WTC11 (cell line): Measurements from ENCODE around the gene ZBTB48. TPM values are rescaled to one million over a fixed set of nuclear protein-coding genes. Genes with fewer than 3 reads are reported as not detected.

ENCODE experiments used
- ATAC-seq: fragments of 200-7000 bp; cut with Tn5 transposase; 2 replicates; pipeline ENCODE4 v1.10.0; 2021; ENCODE audit warnings: mild to moderate bottlenecking, moderate library complexity
- CTCF ChIA-PET: fragments of 300-600 bp; sonication (Branson Sonifier 250); formaldehyde crosslinking; loops from one replicate; lab custom pipeline; 2021; ENCODE audit warnings: antibody characterized with exemption; lab: Charles Lee
- POLR2A ChIA-PET: fragments of 350-600 bp; sonication (Branson Sonifier 250); formaldehyde crosslinking; loops from one replicate; lab custom pipeline; 2021; ENCODE audit warnings: antibody characterized with exemption; lab: Charles Lee
- DNase-seq: peaks from one replicate; pipeline ENCODE4 v3.0.0; 2021; ENCODE audit warnings: low spot score
- H3K27ac Mint-ChIP-seq: 2 replicates; pipeline ENCODE4 v1.8.0; 2021; ENCODE audit warnings: mixed read lengths
- H3K27me3 Mint-ChIP-seq: 2 replicates; pipeline ENCODE4 v1.8.0; 2021; ENCODE audit warnings: low read depth, mild to moderate bottlenecking, moderate library complexity, mixed read lengths
- H3K36me3 Mint-ChIP-seq: 2 replicates; pipeline ENCODE4 v1.8.0; 2021; ENCODE audit warnings: mixed read lengths
- H3K4me1 Mint-ChIP-seq: 2 replicates; pipeline ENCODE4 v1.8.0; 2022; ENCODE audit warnings: mixed read lengths
- H3K4me3 Mint-ChIP-seq: 2 replicates; pipeline ENCODE4 v1.8.0; 2021; ENCODE audit warnings: mild to moderate bottlenecking, moderate library complexity, mixed read lengths
- H3K9me3 Mint-ChIP-seq: 2 replicates; pipeline ENCODE4 v1.8.0; 2021; ENCODE audit warnings: mixed read lengths
- CREM ChIP-seq: sonication (generic); formaldehyde crosslinking; IDR thresholded peaks from 2 replicates; pipeline ENCODE4 v1.8.1; 2022; ENCODE audit warnings: mild to moderate bottlenecking, missing genetic modification reagents, moderate library complexity
- ELF4 ChIP-seq: sonication (generic); formaldehyde crosslinking; IDR thresholded peaks from 2 replicates; pipeline ENCODE4 v1.8.1; 2022; ENCODE audit warnings: low read depth, mild to moderate bottlenecking, moderate library complexity, missing genetic modification reagents
- FOXJ3 ChIP-seq: sonication (generic); formaldehyde crosslinking; IDR thresholded peaks from 2 replicates; pipeline ENCODE4 v1.9.0; 2021; ENCODE audit warnings: missing genetic modification reagents, mild to moderate bottlenecking, borderline replicate concordance
- GRHL2 ChIP-seq: fragments of 250-450 bp; sonication (Bioruptor Pico); IDR thresholded peaks from 2 replicates; pipeline ENCODE4 v1.8.0; 2022; ENCODE audit warnings: mild to moderate bottlenecking, moderate library complexity; ENCODE audit not compliant: insufficient replicate concordance, severe bottlenecking
- KAT7 ChIP-seq: sonication (generic); formaldehyde crosslinking; IDR thresholded peaks from 2 replicates; pipeline ENCODE4 v1.8.1; 2023; ENCODE audit warnings: missing genetic modification reagents, mild to moderate bottlenecking, borderline replicate concordance
- NR3C1 ChIP-seq: sonication (generic); formaldehyde crosslinking; conservative IDR thresholded peaks from 2 replicates; pipeline ENCODE4 v1.8.1; 2023; ENCODE audit warnings: low read depth, mild to moderate bottlenecking, missing genetic modification reagents
- SMAD3 ChIP-seq: sonication (generic); formaldehyde crosslinking; IDR thresholded peaks from 2 replicates; pipeline ENCODE4 v1.8.0; 2022; ENCODE audit warnings: missing genetic modification reagents, mild to moderate bottlenecking, borderline replicate concordance
- ZNF263 ChIP-seq: sonication (generic); formaldehyde crosslinking; IDR thresholded peaks from 2 replicates; pipeline ENCODE4 v1.8.1; 2022; ENCODE audit warnings: low read depth, mild to moderate bottlenecking, moderate library complexity, missing genetic modification reagents
- ZNF317 ChIP-seq: sonication (generic); formaldehyde crosslinking; IDR thresholded peaks from 2 replicates; pipeline ENCODE4 v1.8.1; 2023; ENCODE audit warnings: low read depth, mild to moderate bottlenecking, moderate library complexity, missing genetic modification reagents, borderline replicate concordance
- ZNF671 ChIP-seq: fragments of 250-450 bp; sonication (Bioruptor Pico); IDR thresholded peaks from 2 replicates; pipeline ENCODE4 v1.8.0; 2021; ENCODE audit warnings: mild to moderate bottlenecking
- total RNA-seq: library from RNA; stranded (reverse); gene quantifications from 3 replicates; pipeline ENCODE4 v1.2.3, GENCODE V29; 2021
- TF ChIP-seq, protein P1 (sequence below): sonication (generic); formaldehyde crosslinking; IDR thresholded peaks from 2 replicates; pipeline ENCODE4 v1.8.0; 2022; ENCODE audit warnings: mild to moderate bottlenecking, missing genetic modification reagents
- TF ChIP-seq, protein P2 (sequence below): sonication (generic); formaldehyde crosslinking; IDR thresholded peaks from 2 replicates; pipeline ENCODE4 v1.8.1; 2022; ENCODE audit warnings: mild to moderate bottlenecking, missing genetic modification reagents, moderate library complexity, borderline replicate concordance
- TF ChIP-seq, protein P3 (sequence below): sonication (generic); formaldehyde crosslinking; IDR thresholded peaks from 2 replicates; pipeline ENCODE4 v1.8.1; 2023; ENCODE audit warnings: mild to moderate bottlenecking, missing genetic modification reagents
- TF ChIP-seq, protein P4 (sequence below): sonication (generic); formaldehyde crosslinking; IDR thresholded peaks from 2 replicates; pipeline ENCODE4 v1.8.0; 2022; ENCODE audit warnings: mild to moderate bottlenecking, missing genetic modification reagents
- TF ChIP-seq, protein P5 (sequence below): sonication (generic); formaldehyde crosslinking; IDR thresholded peaks from 2 replicates; pipeline ENCODE4 v1.8.1; 2022; ENCODE audit warnings: low read depth, missing genetic modification reagents, borderline replicate concordance
- TF ChIP-seq, protein P6 (sequence below): sonication (generic); formaldehyde crosslinking; IDR thresholded peaks from 2 replicates; pipeline ENCODE4 v1.8.1; 2022; ENCODE audit warnings: mild to moderate bottlenecking, moderate library complexity, missing genetic modification reagents
- TF ChIP-seq, protein P7 (sequence below): fragments of 250-450 bp; sonication (Bioruptor Pico); conservative IDR thresholded peaks from 2 replicates; pipeline ENCODE4 v1.9.0; 2021; ENCODE audit warnings: mild to moderate bottlenecking

ZBTB48 gene
- total RNA-seq, 1 experiment from 2014 or later = 29.1 TPM

DNA sequence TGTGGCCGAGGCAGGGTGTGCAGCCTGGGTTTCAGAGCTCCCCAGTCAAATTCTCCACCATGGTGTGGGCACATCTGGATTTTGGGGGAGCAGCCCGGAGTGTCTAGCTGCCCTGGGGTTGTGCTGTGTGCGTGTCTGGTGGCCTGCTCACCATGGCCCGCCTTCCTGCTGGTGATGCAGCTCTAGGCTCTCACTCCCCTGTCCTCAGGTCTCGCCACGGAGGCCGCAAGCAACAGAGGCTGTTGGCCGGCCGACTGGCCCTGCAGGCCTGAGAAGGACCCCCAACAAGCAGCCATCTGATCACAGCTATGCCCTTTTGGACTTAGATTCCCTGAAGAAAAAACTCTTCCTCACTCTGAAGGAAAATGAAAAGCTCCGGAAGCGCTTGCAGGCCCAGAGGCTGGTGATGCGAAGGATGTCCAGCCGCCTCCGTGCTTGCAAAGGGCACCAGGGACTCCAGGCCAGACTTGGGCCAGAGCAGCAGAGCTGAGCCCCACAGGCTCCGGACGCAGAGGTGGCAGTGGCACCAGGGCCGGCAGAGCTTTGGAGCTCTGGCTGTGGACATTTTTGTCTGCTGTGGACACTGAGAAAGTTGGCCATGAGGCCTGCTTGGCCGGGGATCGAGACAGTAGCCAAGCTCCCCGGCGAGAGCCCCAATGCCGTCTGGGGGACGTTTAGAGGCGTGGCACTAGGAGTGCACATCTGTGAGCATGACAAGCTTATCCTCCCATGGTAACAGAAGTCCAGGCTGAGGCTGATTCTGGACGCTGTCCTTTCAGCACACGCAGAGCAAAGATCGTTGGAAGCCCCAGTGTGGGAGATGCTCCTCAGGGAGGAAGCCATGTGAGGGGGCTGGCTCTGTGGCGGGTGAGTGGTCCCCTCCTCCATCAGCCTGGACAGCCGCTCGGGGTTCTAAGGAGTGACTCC lies 53.1 kb downstream of the ZBTB48 start:
- TF ChIP-seq, protein P1, sequence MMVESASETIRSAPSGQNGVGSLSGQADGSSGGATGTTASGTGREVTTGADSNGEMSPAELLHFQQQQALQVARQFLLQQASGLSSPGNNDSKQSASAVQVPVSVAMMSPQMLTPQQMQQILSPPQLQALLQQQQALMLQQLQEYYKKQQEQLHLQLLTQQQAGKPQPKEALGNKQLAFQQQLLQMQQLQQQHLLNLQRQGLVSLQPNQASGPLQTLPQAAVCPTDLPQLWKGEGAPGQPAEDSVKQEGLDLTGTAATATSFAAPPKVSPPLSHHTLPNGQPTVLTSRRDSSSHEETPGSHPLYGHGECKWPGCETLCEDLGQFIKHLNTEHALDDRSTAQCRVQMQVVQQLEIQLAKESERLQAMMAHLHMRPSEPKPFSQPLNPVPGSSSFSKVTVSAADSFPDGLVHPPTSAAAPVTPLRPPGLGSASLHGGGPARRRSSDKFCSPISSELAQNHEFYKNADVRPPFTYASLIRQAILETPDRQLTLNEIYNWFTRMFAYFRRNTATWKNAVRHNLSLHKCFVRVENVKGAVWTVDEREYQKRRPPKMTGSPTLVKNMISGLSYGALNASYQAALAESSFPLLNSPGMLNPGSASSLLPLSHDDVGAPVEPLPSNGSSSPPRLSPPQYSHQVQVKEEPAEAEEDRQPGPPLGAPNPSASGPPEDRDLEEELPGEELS (CRISPR knock-in tag) = no peak
- no peak for TF ChIP-seq ZNF671 (CRISPR knock-in tag)
- TF ChIP-seq, protein P2, sequence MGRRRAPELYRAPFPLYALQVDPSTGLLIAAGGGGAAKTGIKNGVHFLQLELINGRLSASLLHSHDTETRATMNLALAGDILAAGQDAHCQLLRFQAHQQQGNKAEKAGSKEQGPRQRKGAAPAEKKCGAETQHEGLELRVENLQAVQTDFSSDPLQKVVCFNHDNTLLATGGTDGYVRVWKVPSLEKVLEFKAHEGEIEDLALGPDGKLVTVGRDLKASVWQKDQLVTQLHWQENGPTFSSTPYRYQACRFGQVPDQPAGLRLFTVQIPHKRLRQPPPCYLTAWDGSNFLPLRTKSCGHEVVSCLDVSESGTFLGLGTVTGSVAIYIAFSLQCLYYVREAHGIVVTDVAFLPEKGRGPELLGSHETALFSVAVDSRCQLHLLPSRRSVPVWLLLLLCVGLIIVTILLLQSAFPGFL = no peak
- TF ChIP-seq FOXJ3 (CRISPR knock-in tag) = no peak
- TF ChIP-seq ZNF317 (CRISPR knock-in tag) = no peak
- TF ChIP-seq KAT7 (CRISPR knock-in tag) = no peak
- TF ChIP-seq, protein P3, sequence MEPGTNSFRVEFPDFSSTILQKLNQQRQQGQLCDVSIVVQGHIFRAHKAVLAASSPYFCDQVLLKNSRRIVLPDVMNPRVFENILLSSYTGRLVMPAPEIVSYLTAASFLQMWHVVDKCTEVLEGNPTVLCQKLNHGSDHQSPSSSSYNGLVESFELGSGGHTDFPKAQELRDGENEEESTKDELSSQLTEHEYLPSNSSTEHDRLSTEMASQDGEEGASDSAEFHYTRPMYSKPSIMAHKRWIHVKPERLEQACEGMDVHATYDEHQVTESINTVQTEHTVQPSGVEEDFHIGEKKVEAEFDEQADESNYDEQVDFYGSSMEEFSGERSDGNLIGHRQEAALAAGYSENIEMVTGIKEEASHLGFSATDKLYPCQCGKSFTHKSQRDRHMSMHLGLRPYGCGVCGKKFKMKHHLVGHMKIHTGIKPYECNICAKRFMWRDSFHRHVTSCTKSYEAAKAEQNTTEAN (CRISPR knock-in tag) = no peak
- TF ChIP-seq NR3C1 (CRISPR knock-in tag) = no peak
- TF ChIP-seq, protein P4, sequence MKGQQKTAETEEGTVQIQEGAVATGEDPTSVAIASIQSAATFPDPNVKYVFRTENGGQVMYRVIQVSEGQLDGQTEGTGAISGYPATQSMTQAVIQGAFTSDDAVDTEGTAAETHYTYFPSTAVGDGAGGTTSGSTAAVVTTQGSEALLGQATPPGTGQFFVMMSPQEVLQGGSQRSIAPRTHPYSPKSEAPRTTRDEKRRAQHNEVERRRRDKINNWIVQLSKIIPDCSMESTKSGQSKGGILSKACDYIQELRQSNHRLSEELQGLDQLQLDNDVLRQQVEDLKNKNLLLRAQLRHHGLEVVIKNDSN (CRISPR knock-in tag) = no peak
- TF ChIP-seq ELF4 (CRISPR knock-in tag) = no peak
- TF ChIP-seq, protein P5, sequence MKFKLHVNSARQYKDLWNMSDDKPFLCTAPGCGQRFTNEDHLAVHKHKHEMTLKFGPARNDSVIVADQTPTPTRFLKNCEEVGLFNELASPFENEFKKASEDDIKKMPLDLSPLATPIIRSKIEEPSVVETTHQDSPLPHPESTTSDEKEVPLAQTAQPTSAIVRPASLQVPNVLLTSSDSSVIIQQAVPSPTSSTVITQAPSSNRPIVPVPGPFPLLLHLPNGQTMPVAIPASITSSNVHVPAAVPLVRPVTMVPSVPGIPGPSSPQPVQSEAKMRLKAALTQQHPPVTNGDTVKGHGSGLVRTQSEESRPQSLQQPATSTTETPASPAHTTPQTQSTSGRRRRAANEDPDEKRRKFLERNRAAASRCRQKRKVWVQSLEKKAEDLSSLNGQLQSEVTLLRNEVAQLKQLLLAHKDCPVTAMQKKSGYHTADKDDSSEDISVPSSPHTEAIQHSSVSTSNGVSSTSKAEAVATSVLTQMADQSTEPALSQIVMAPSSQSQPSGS = no peak
- TF ChIP-seq, protein P6, sequence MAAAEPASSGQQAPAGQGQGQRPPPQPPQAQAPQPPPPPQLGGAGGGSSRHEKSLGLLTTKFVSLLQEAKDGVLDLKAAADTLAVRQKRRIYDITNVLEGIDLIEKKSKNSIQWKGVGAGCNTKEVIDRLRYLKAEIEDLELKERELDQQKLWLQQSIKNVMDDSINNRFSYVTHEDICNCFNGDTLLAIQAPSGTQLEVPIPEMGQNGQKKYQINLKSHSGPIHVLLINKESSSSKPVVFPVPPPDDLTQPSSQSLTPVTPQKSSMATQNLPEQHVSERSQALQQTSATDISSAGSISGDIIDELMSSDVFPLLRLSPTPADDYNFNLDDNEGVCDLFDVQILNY (CRISPR knock-in tag) = no peak
- TF ChIP-seq, protein P7, sequence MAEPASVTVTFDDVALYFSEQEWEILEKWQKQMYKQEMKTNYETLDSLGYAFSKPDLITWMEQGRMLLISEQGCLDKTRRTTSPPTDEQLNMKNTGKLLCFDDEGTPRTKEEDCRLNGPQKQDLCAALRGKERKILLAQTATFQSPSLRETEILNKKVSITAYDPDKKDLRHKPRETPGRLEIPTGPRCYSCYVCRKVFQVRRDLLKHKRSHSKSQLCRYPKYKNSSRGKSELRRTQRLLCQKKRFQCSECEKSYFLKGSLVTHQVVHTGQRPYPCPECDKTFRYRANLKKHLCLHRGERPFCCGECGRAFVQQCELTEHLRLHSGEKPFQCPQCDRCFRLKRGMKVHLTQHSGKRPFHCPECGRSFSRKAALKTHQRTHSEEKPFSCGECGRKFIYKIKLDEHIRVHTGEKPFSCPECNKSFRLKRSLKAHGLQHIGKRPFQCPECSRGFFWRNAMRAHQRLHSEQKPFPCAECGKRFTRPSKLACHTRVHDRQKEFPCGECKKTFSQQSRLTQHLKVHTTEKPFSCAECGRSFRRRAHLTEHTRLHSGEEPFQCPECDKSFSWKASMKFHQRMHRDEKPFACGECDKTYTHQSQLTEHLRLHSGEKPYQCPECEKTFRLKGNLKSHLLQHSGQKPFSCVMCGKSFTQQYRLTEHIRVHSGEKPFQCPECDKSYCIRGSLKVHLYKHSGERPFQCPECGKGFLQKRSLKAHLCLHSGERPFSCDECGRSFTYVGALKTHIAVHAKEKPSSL = no peak
- no peak for TF ChIP-seq SMAD3 (CRISPR knock-in tag)
- no peak for TF ChIP-seq GRHL2 (CRISPR knock-in tag)
- TF ChIP-seq ZNF263 (CRISPR knock-in tag) = no peak
- TF ChIP-seq CREM (CRISPR knock-in tag) = no peak
- ATAC-seq = no peak
- Mint-ChIP-seq H3K9me3 (no peaks in the 10 kb centered on the region), H3K27ac (0 out of 2 replicates have a peak overlapping the region, but pooled peaks have one; percentile 19), H3K36me3 (peaks cover 54% of the 10 kb centered on the region), H3K27me3 (no peaks in the 10 kb centered on the region), H3K4me3 (no peak overlapping the region), H3K4me1 (no peaks in the 10 kb centered on the region)
- no peak for DNase-seq
- ChIA-PET POLR2A (interaction anchor here (0.8 kb wide), 1 partner anchor 13 kb away, joined by 3 read pairs; no protein-coding TSS in a partner anchor), CTCF (interaction anchor here (1.1 to 2.1 kb wide), 3 partner anchors 8 to 69 kb away, joined by 3 to 12 read pairs (median 4); partner anchors contain the start of genes DNAJC11 and THAP3)
